OCI-LY7 (cell line): ENCODE data around the gene ASCC2. TPM values are rescaled to one million over a fixed set of nuclear protein-coding genes. Genes with fewer than 3 reads are reported as not detected.

ENCODE experiments used
- BruUV-seq: library from RNA; stranded (reverse); fragments of 400-500 nt; replicated peaks from 2 replicates; lab custom pipeline; 2021; lab: Mats Ljungman, UMichigan
- CTCF ChIA-PET: fragments of 300-600 bp; sonication (Branson Sonifier 250); formaldehyde crosslinking; loops from one replicate; lab custom pipeline; 2022; ENCODE audit warnings: antibody characterized with exemption; ENCODE audit not compliant: unreplicated experiment; lab: Charles Lee
- POLR2A ChIA-PET: fragments of 300-600 bp; sonication (Branson Sonifier 250); formaldehyde crosslinking; loops from one replicate; lab custom pipeline; 2022; ENCODE audit warnings: antibody characterized with exemption; lab: Charles Lee
- DNase-seq: peaks from one replicate; pipeline ENCODE4 v3.0.0-alpha.2; 2015; ENCODE audit warnings: low spot score
- H2AFZ ChIP-seq: fragments of 200-600 bp; sonication (generic), shearing (Covaris generic); 2 replicates; pipeline ENCODE4 v1.6.1; 2014; ENCODE audit warnings: mild to moderate bottlenecking, antibody characterized with exemption, low read length, moderate library complexity
- H3K27ac ChIP-seq: fragments of 200-600 bp; sonication (generic); 2 replicates; pipeline ENCODE4 v1.5.1; 2014; ENCODE audit warnings: mixed run types, low read depth, mild to moderate bottlenecking, moderate library complexity, low read length, inconsistent platforms; ENCODE audit not compliant: poor library complexity, severe bottlenecking
- H3K36me3 ChIP-seq: fragments of 200-600 bp; sonication (generic); 2 replicates; pipeline ENCODE4 v1.6.1; 2014; ENCODE audit warnings: mild to moderate bottlenecking, antibody characterized with exemption, low read length, moderate library complexity, mixed read lengths; ENCODE audit not compliant: insufficient read depth
- H3K4me1 ChIP-seq: fragments of 200-600 bp; sonication (generic); 2 replicates; pipeline ENCODE4 v1.5.1; 2014; ENCODE audit warnings: mild to moderate bottlenecking, low read length; ENCODE audit not compliant: insufficient read depth, poor library complexity, severe bottlenecking
- H3K4me2 ChIP-seq: fragments of 200-600 bp; sonication (generic); 2 replicates; pipeline ENCODE4 v1.6.1; 2014; ENCODE audit warnings: mild to moderate bottlenecking, low read length
- H3K4me3 ChIP-seq: fragments of 200-600 bp; sonication (generic); 2 replicates; pipeline ENCODE4 v1.5.1; 2014; ENCODE audit warnings: mild to moderate bottlenecking, low read depth, low read length; ENCODE audit not compliant: poor library complexity, severe bottlenecking
- H3K79me2 ChIP-seq: fragments of 200-600 bp; sonication (generic); 2 replicates; pipeline ENCODE4 v1.6.1; 2016; ENCODE audit warnings: low read depth, mild to moderate bottlenecking, low read length, moderate library complexity, mixed read lengths; ENCODE audit not compliant: insufficient read depth
- H3K9me2 ChIP-seq: fragments of 200-600 bp; sonication (generic); 2 replicates; pipeline ENCODE4 v1.6.1; 2016; ENCODE audit warnings: mild to moderate bottlenecking, low read length, mixed read lengths; ENCODE audit not compliant: insufficient read depth
- H3K9me3 ChIP-seq: fragments of 200-600 bp; sonication (generic); 2 replicates; pipeline ENCODE4 v1.6.1; 2014; ENCODE audit warnings: mild to moderate bottlenecking, mixed run types, low read length, mixed read lengths
- H4K20me1 ChIP-seq: fragments of 200-600 bp; sonication (generic); 2 replicates; pipeline ENCODE4 v1.6.1; 2014; ENCODE audit warnings: mild to moderate bottlenecking, antibody characterized with exemption, low read length, moderate library complexity, mixed read lengths; ENCODE audit not compliant: insufficient read depth
- EZH2phosphoT487 ChIP-seq: fragments of 200-600 bp; sonication (generic); IDR thresholded peaks from 2 replicates; pipeline ENCODE4 v1.6.1; 2018; ENCODE audit warnings: low read depth, borderline replicate concordance, mild to moderate bottlenecking, mixed run types, antibody characterized with exemption, low read length, moderate library complexity, mixed read lengths
- intact Hi-C: fragments of 100-400 bp; cut with micrococcal nuclease; formaldehyde crosslinking; loops from one replicate; pipeline ENCODE4 v1.10.0; 2022; ENCODE audit not compliant: unreplicated experiment
- total RNA-seq, 2 experiments: library from RNA; depleted of rRNA in 1 of 2; stranded (reverse); fragments of >200 nt in 1 of 2; shearing (Covaris generic) in 1 of 2; gene quantifications; 2 replicates each; pipeline ENCODE4 v1.2.3, GENCODE V29; 2014 to 2022
- TF ChIP-seq, protein P1 (sequence below): fragments of 200-600 bp; sonication (generic); conservative IDR thresholded peaks from 2 replicates; pipeline ENCODE4 v1.5.1; 2014; ENCODE audit warnings: mild to moderate bottlenecking, antibody characterized with exemption, low read length, moderate library complexity, mixed read lengths

ASCC2 gene
- total RNA-seq, 2 experiments from 2014 or later = 40.2 to 68.8 TPM

DNA sequence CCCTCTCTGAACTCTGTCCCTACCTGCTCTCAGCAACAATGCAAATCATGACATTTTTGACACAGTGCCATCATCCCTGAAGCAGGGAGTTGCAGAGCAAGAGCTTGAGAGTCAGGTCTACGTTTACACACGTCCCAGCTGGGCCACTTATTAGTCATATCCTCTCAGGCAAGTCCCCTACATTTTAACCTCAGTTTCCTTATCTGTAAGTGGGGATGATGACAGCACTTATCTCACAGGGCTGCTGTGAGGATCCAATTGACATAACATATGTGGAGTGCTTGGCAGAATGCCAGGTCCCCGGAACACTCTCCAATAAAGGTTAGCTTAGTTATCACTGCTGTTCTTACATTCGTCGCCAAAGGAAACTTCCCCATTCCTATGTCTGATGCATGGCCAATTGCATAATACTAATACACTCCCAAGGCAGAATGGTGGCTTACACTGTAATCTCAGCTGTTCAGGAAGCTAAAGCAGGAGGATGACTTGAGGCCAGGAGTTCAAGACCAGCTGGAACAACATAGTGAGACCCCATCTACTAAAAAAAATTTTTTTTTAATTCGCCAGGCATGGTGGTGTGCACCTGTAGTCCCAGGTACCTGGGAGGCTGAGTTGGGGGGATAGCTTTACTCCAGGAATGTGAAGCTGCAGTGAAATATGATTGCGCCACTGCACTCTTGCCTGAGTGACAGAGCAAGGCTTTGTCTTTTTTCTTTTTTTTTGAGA, 16.6 kb downstream of the ASCC2 start:
- POLR2A ChIA-PET = no interaction called here
- H3K9me2 ChIP-seq = no peaks in the 10 kb centered on the region
- H4K20me1 ChIP-seq = no peaks in the 10 kb centered on the region
- CTCF ChIA-PET = no interaction called here
- H2AFZ ChIP-seq = no peak overlapping the region
- no peak for DNase-seq
- peaks cover 69% of the 10 kb centered on the region for H3K36me3 ChIP-seq
- no peak overlapping the region for H3K4me2 ChIP-seq
- H3K4me1 ChIP-seq = no peaks in the 10 kb centered on the region
- H3K27ac ChIP-seq = no peak overlapping the region
- no peaks in the 10 kb centered on the region for H3K79me2 ChIP-seq
- no peak overlapping the region for H3K4me3 ChIP-seq
- TF ChIP-seq EZH2phosphoT487 = no peak
- TF ChIP-seq, protein P1, sequence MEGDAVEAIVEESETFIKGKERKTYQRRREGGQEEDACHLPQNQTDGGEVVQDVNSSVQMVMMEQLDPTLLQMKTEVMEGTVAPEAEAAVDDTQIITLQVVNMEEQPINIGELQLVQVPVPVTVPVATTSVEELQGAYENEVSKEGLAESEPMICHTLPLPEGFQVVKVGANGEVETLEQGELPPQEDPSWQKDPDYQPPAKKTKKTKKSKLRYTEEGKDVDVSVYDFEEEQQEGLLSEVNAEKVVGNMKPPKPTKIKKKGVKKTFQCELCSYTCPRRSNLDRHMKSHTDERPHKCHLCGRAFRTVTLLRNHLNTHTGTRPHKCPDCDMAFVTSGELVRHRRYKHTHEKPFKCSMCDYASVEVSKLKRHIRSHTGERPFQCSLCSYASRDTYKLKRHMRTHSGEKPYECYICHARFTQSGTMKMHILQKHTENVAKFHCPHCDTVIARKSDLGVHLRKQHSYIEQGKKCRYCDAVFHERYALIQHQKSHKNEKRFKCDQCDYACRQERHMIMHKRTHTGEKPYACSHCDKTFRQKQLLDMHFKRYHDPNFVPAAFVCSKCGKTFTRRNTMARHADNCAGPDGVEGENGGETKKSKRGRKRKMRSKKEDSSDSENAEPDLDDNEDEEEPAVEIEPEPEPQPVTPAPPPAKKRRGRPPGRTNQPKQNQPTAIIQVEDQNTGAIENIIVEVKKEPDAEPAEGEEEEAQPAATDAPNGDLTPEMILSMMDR = no peak
- intact Hi-C loops = no loop called here
- BruUV-seq = no TSS peak
- no peaks in the 10 kb centered on the region for H3K9me3 ChIP-seq

DNA sequence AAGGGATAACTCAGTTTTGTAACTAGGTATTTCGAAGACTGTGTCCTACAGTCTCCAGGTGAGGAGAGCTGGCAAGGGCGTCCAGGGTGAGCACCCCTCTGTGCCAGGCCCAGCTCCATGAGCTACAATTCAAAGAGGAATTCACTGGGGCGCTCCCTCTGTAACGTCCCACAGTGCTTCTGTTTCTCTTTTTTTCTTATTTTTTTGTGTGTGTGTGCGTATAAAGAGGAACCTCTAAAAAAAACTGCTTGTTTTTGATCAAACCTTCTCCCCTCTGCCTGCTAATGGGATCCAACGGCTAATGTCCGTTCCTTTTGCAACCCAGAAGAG, 17.1 kb downstream of the ASCC2 start:
- no peak overlapping the region for H3K4me2 ChIP-seq
- no peaks in the 10 kb centered on the region for H4K20me1 ChIP-seq
- H3K27ac ChIP-seq = no peak overlapping the region
- H3K36me3 ChIP-seq = peaks cover 74% of the 10 kb centered on the region
- CTCF ChIA-PET = no interaction called here
- H3K4me3 ChIP-seq = no peak overlapping the region
- no peak overlapping the region for H2AFZ ChIP-seq
- POLR2A ChIA-PET = no interaction called here
- intact Hi-C loops = no loop called here
- H3K4me1 ChIP-seq = no peaks in the 10 kb centered on the region
- DNase-seq = no peak
- TF ChIP-seq, protein P1 = no peak
- TF ChIP-seq EZH2phosphoT487 = no peak
- no peaks in the 10 kb centered on the region for H3K9me2 ChIP-seq
- H3K79me2 ChIP-seq = no peaks in the 10 kb centered on the region
- H3K9me3 ChIP-seq = no peaks in the 10 kb centered on the region
- BruUV-seq = no TSS peak

DNA sequence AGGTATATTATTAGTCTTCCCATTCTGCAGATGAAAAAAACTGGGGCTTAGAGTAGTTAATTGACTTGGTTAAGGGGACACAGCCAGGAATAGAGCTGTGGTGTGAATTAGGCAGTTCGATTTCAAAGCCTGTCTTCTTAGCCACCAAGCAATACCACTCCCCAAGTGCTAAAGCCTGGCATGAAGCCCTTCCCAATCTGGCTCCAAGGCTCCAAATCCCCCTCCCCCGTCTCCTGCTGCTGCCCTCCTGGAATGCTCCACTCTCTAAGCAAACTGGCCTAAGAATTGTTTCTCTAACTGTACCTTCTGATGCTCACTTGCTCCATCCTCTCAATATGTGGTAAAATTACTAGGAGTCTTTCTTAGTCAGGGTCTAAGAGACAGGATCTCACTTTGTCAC, 18.6 kb downstream of the ASCC2 start:
- TF ChIP-seq, protein P1 = no peak
- TF ChIP-seq EZH2phosphoT487 = no peak
- H4K20me1 ChIP-seq = no peaks in the 10 kb centered on the region
- H2AFZ ChIP-seq = no peak overlapping the region
- H3K4me1 ChIP-seq = no peaks in the 10 kb centered on the region
- DNase-seq = no peak
- H3K9me2 ChIP-seq = no peaks in the 10 kb centered on the region
- intact Hi-C loops = no loop called here
- H3K4me3 ChIP-seq = no peak overlapping the region
- CTCF ChIA-PET = no interaction called here
- no peaks in the 10 kb centered on the region for H3K79me2 ChIP-seq
- no peak overlapping the region for H3K27ac ChIP-seq
- no peaks in the 10 kb centered on the region for H3K9me3 ChIP-seq
- H3K36me3 ChIP-seq = peaks cover 78% of the 10 kb centered on the region
- POLR2A ChIA-PET = no interaction called here
- no peak overlapping the region for H3K4me2 ChIP-seq
- BruUV-seq = no TSS peak
